H1 (cell line): ENCODE data around the gene PLBD2. TPM values are rescaled to one million over a fixed set of nuclear protein-coding genes. Genes with fewer than 3 reads are reported as not detected.

Experiments
- SP4 ChIP-seq: IDR thresholded peaks from 2 replicates; pipeline ENCODE4 v1.6.1; 2012; ENCODE audit warnings: low read length, inconsistent platforms
- polyA plus RNA-seq, 7 experiments: library from polyadenylated mRNA; depleted of rRNA in 3 of 7; stranded (reverse) in 5 of 7; unstranded in 2 of 7; fragments of >200 nt in 5 of 7; fragments of 200-250 nt in 2 of 7; gene quantifications; 1 replicate in 5 of 7; 2 replicates in 1 of 7; 4 replicates in 1 of 7; pipeline versions ENCODE4 v1.2.1 to v1.2.3, GENCODE V29; 2011 to 2013; ENCODE audit warnings: missing spikeins in 2 of 7, mixed read lengths in 2 of 7
- total RNA-seq: library from RNA; stranded (reverse); fragmentation: NEBNext Ultra II Directional; extraction: Animal tissue kit (Norgen Biotek cat#: 25700); gene quantifications from 2 replicates; pipeline ENCODE4 v1.2.1, GENCODE V29; 2021
- TF ChIP-seq, protein P1 (sequence below): fragments of 300-600 bp; sonication (generic); IDR thresholded peaks from 2 replicates; pipeline ENCODE4 v1.7.1; 2012; ENCODE audit warnings: low read length, moderate library complexity, mild to moderate bottlenecking, inconsistent platforms; ENCODE audit not compliant: insufficient replicate concordance

The PLBD2 gene
- total and polyA plus RNA-seq, 2 of the 8 experiments (the other 6 are each of a cell fraction or from before 2014, with no cell fraction given), result 16.8 to 33.5 TPM

GRCh38 chr12:113341535-113341934 lies 16.9 kb upstream of the PLBD2 start (continued):
- TF ChIP-seq, protein P1, sequence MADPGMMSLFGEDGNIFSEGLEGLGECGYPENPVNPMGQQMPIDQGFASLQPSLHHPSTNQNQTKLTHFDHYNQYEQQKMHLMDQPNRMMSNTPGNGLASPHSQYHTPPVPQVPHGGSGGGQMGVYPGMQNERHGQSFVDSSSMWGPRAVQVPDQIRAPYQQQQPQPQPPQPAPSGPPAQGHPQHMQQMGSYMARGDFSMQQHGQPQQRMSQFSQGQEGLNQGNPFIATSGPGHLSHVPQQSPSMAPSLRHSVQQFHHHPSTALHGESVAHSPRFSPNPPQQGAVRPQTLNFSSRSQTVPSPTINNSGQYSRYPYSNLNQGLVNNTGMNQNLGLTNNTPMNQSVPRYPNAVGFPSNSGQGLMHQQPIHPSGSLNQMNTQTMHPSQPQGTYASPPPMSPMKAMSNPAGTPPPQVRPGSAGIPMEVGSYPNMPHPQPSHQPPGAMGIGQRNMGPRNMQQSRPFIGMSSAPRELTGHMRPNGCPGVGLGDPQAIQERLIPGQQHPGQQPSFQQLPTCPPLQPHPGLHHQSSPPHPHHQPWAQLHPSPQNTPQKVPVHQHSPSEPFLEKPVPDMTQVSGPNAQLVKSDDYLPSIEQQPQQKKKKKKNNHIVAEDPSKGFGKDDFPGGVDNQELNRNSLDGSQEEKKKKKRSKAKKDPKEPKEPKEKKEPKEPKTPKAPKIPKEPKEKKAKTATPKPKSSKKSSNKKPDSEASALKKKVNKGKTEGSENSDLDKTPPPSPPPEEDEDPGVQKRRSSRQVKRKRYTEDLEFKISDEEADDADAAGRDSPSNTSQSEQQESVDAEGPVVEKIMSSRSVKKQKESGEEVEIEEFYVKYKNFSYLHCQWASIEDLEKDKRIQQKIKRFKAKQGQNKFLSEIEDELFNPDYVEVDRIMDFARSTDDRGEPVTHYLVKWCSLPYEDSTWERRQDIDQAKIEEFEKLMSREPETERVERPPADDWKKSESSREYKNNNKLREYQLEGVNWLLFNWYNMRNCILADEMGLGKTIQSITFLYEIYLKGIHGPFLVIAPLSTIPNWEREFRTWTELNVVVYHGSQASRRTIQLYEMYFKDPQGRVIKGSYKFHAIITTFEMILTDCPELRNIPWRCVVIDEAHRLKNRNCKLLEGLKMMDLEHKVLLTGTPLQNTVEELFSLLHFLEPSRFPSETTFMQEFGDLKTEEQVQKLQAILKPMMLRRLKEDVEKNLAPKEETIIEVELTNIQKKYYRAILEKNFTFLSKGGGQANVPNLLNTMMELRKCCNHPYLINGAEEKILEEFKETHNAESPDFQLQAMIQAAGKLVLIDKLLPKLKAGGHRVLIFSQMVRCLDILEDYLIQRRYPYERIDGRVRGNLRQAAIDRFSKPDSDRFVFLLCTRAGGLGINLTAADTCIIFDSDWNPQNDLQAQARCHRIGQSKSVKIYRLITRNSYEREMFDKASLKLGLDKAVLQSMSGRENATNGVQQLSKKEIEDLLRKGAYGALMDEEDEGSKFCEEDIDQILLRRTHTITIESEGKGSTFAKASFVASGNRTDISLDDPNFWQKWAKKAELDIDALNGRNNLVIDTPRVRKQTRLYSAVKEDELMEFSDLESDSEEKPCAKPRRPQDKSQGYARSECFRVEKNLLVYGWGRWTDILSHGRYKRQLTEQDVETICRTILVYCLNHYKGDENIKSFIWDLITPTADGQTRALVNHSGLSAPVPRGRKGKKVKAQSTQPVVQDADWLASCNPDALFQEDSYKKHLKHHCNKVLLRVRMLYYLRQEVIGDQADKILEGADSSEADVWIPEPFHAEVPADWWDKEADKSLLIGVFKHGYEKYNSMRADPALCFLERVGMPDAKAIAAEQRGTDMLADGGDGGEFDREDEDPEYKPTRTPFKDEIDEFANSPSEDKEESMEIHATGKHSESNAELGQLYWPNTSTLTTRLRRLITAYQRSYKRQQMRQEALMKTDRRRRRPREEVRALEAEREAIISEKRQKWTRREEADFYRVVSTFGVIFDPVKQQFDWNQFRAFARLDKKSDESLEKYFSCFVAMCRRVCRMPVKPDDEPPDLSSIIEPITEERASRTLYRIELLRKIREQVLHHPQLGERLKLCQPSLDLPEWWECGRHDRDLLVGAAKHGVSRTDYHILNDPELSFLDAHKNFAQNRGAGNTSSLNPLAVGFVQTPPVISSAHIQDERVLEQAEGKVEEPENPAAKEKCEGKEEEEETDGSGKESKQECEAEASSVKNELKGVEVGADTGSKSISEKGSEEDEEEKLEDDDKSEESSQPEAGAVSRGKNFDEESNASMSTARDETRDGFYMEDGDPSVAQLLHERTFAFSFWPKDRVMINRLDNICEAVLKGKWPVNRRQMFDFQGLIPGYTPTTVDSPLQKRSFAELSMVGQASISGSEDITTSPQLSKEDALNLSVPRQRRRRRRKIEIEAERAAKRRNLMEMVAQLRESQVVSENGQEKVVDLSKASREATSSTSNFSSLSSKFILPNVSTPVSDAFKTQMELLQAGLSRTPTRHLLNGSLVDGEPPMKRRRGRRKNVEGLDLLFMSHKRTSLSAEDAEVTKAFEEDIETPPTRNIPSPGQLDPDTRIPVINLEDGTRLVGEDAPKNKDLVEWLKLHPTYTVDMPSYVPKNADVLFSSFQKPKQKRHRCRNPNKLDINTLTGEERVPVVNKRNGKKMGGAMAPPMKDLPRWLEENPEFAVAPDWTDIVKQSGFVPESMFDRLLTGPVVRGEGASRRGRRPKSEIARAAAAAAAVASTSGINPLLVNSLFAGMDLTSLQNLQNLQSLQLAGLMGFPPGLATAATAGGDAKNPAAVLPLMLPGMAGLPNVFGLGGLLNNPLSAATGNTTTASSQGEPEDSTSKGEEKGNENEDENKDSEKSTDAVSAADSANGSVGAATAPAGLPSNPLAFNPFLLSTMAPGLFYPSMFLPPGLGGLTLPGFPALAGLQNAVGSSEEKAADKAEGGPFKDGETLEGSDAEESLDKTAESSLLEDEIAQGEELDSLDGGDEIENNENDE, result no peak
- no peak for TF ChIP-seq SP4
